A673 (cell line): ENCODE measurements around the gene EPHB2. TPM values are rescaled to one million over a fixed set of nuclear protein-coding genes. Genes with fewer than 3 reads are reported as not detected.
"Not testable (repeated sequence)": the region's sequence is repeated elsewhere in the genome, so short reads cannot be mapped to it uniquely, and the experiment has no call there.

Experiments used
- BruUV-seq: library from RNA; stranded (reverse); fragments of 400-500 nt; replicated peaks from 2 replicates; lab custom pipeline; 2021; lab: Mats Ljungman, UMichigan
- CTCF ChIA-PET: fragments of 300-600 bp; sonication (Branson Sonifier 250); formaldehyde crosslinking; loops from one replicate; lab custom pipeline; 2022; ENCODE audit warnings: antibody characterized with exemption; lab: Charles Lee
- POLR2A ChIA-PET: fragments of 300-600 bp; sonication (Branson Sonifier 250); formaldehyde crosslinking; loops from one replicate; lab custom pipeline; 2022; ENCODE audit warnings: antibody characterized with exemption; ENCODE audit not compliant: low non-redundant PET; lab: Charles Lee
- DNase-seq: peaks from one replicate; pipeline ENCODE4 v3.0.0-alpha.2; 2015; ENCODE audit warnings: low spot score
- H3K27ac ChIP-seq: fragments of 200-600 bp; sonication (generic); 2 replicates; pipeline ENCODE4 v1.5.1; 2016; ENCODE audit warnings: mixed run types, low read depth, mild to moderate bottlenecking, mixed read lengths, antibody characterized with exemption, low read length; ENCODE audit not compliant: poor library complexity, severe bottlenecking
- H3K27me3 ChIP-seq: fragments of 200-600 bp; sonication (generic); replicated peaks from 2 replicates; pipeline ENCODE4 v1.6.1; 2017; ENCODE audit warnings: mixed run types, low read depth, mild to moderate bottlenecking, mixed read lengths, antibody characterized with exemption, low read length; ENCODE audit not compliant: insufficient read depth, poor library complexity
- H3K36me3 ChIP-seq: fragments of 200-600 bp; sonication (generic); 2 replicates; pipeline ENCODE4 v1.6.1; 2016; ENCODE audit warnings: mixed run types, mild to moderate bottlenecking, mixed read lengths, antibody characterized with exemption, low read length; ENCODE audit not compliant: insufficient read depth, poor library complexity, severe bottlenecking
- H3K4me1 ChIP-seq: fragments of 200-600 bp; sonication (generic); 2 replicates; pipeline ENCODE4 v1.6.1; 2017; ENCODE audit warnings: mixed run types, mild to moderate bottlenecking, mixed read lengths, antibody characterized with exemption, low read length; ENCODE audit not compliant: insufficient read depth, poor library complexity, severe bottlenecking
- H3K4me3 ChIP-seq: fragments of 200-600 bp; sonication (generic); 2 replicates; pipeline ENCODE4 v1.5.1; 2016; ENCODE audit warnings: low read depth, mixed run types, mild to moderate bottlenecking, mixed read lengths, low read length; ENCODE audit not compliant: poor library complexity, severe bottlenecking
- H3K9me3 ChIP-seq: fragments of 200-600 bp; sonication (generic); 2 replicates; pipeline ENCODE4 v1.6.1; 2016; ENCODE audit warnings: mixed run types, low read depth, mild to moderate bottlenecking, mixed read lengths, antibody characterized with exemption, low read length; ENCODE audit not compliant: poor library complexity, severe bottlenecking
- EZH2 ChIP-seq: fragments of 200-600 bp; sonication (generic); IDR thresholded peaks from 2 replicates; pipeline ENCODE4 v1.6.1; 2017; ENCODE audit warnings: borderline replicate concordance, low read depth, mild to moderate bottlenecking, mixed read lengths, antibody characterized with exemption, low read length; ENCODE audit not compliant: poor library complexity, severe bottlenecking
- intact Hi-C: fragments of 100-400 bp; cut with micrococcal nuclease; formaldehyde crosslinking; loops from one replicate; pipeline ENCODE4 v1.10.0; 2022; ENCODE audit not compliant: unreplicated experiment
- total RNA-seq: library from RNA; stranded (reverse); gene quantifications from 2 replicates; pipeline ENCODE4 v1.2.3, GENCODE V29; 2021
- TF ChIP-seq, protein P1 (sequence below): fragments of 300-800, 200-600 bp; sonication (generic); conservative IDR thresholded peaks from 2 replicates; pipeline ENCODE4 v1.5.1; 2017; ENCODE audit warnings: low read depth, mild to moderate bottlenecking, antibody characterized with exemption, low read length, moderate library complexity, mixed read lengths

The EPHB2 gene
- total RNA-seq, 1 experiment from 2014 or later: 10.4 TPM

DNA sequence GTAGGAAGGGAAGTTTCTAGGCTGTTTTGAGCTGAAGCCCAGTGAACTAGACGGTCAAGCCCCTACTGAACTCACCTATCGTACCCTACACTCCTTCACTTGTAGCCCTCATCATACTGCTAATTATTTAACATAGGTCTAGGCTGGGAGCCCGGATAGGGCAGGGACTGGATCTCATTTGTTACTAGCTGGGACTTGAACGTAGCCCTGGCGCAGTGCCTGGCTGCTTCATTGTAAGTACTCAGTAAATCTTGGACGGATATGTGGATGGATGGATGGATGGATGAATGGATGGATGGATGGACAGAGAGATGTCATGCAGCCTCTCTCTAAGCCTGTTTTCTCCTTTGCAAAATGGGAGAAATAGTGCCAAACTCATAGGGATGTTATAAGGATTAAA is 129.2 kb downstream of the EPHB2 start:
- TF ChIP-seq, protein P1, sequence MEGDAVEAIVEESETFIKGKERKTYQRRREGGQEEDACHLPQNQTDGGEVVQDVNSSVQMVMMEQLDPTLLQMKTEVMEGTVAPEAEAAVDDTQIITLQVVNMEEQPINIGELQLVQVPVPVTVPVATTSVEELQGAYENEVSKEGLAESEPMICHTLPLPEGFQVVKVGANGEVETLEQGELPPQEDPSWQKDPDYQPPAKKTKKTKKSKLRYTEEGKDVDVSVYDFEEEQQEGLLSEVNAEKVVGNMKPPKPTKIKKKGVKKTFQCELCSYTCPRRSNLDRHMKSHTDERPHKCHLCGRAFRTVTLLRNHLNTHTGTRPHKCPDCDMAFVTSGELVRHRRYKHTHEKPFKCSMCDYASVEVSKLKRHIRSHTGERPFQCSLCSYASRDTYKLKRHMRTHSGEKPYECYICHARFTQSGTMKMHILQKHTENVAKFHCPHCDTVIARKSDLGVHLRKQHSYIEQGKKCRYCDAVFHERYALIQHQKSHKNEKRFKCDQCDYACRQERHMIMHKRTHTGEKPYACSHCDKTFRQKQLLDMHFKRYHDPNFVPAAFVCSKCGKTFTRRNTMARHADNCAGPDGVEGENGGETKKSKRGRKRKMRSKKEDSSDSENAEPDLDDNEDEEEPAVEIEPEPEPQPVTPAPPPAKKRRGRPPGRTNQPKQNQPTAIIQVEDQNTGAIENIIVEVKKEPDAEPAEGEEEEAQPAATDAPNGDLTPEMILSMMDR: no peak
- TF ChIP-seq EZH2: no peak
- no peak for DNase-seq
- POLR2A ChIA-PET: no interaction called here
- no peaks in the 10 kb centered on the region for H3K4me1 ChIP-seq
- CTCF ChIA-PET: no interaction called here
- H3K27me3 ChIP-seq: no peaks in the 10 kb centered on the region
- intact Hi-C loops: no loop called here
- BruUV-seq: no TSS peak
- no peak overlapping the region for H3K4me3 ChIP-seq
- H3K27ac ChIP-seq: no peak overlapping the region
- no peaks in the 10 kb centered on the region for H3K36me3 ChIP-seq
- no peaks in the 10 kb centered on the region for H3K9me3 ChIP-seq

DNA sequence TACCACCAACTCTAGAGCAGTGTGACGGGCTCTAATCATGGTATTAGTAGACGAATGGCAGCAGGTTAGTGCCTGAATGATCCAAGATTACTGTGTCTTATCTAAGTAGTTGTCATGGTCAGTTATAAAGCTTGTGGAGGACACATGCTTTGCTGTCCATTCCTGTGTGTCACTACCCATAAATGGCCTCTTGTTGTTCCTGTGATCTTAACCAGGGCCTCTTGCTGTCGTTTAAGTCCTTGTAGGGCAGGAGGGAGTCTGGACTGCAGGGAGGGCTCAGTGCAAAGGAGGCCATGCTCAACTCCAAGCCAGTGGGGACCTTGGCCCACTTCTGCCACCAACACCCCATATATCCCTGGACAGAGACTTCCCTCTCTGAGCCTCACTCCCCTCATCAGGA is 130.5 kb downstream of the EPHB2 start:
- H3K4me1 ChIP-seq: no peaks in the 10 kb centered on the region
- H3K9me3 ChIP-seq: no peaks in the 10 kb centered on the region
- H3K27ac ChIP-seq: no peak overlapping the region
- ChIA-PET POLR2A (no interaction called here), CTCF (no interaction called here)
- H3K36me3 ChIP-seq: no peaks in the 10 kb centered on the region
- no peak for DNase-seq
- H3K27me3 ChIP-seq: no peaks in the 10 kb centered on the region
- BruUV-seq: no TSS peak
- intact Hi-C loops: no loop called here
- TF ChIP-seq, protein P1: no peak
- TF ChIP-seq EZH2: no peak
- no peak overlapping the region for H3K4me3 ChIP-seq

DNA sequence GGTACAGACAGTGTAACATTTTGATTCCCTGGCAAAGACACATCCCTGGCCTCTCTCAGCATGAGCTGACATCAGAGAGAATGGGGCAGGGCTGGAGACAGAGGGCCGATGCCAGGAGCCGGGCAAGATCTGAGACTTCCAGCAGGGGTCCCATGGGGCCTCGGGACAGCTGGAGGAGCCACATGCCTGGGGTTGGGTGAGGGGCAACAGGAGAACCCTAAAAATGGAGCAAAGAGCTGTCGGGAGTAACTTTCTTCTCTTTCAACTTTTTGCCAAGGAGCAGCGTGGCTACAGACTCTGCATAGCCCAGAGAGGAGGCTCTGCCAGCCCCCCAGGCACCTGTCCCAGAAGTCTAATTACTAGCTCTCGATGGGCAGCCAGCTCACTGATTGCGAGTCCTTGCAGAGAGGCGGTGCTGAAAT is 131.2 kb downstream of the EPHB2 start:
- Histone ChIP-seq H3K27ac (no peak overlapping the region), H3K36me3 (no peaks in the 10 kb centered on the region), H3K27me3 (no peaks in the 10 kb centered on the region), H3K9me3 (no peaks in the 10 kb centered on the region), H3K4me3 (no peak overlapping the region), H3K4me1 (no peaks in the 10 kb centered on the region)
- TF ChIP-seq EZH2: no peak
- TF ChIP-seq, protein P1: no peak
- ChIA-PET POLR2A (no interaction called here), CTCF (no interaction called here)
- no peak for DNase-seq
- intact Hi-C loops: no loop called here
- no TSS peak for BruUV-seq

- CTCF ChIA-PET, H3K36me3 ChIP-seq, H3K4me3 ChIP-seq, H3K4me1 ChIP-seq, H3K27me3 ChIP-seq, intact Hi-C loops, DNase-seq, POLR2A ChIA-PET, H3K27ac ChIP-seq, BruUV-seq, H3K9me3 ChIP-seq: not testable (repeated sequence)
Measured at GRCh38 chr1:22843441-22844183, 133.0 kb downstream of the EPHB2 start.
